Measurements from ENCODE around the gene CLIC1.

Gene CLIC1

GRCh38 chr6:31764198-31764597 is 27.9 kb upstream of the CLIC1 start:
- no peak for TF ChIP-seq CTCF (IDR thresholded peaks at IDR 0.05; ENCODE audit: control extremely low read depth, extremely low read depth, low read depth, missing control alignments)
- POLR2A ChIA-PET: no interaction called here
- no peak for DNase-seq (ENCODE audit: extremely low spot score)
- CTCF ChIA-PET: no interaction called here

GRCh38 chr6:31763619-31763940 is 27.2 kb upstream of the CLIC1 start:
- no peak for DNase-seq (ENCODE audit: extremely low spot score)
- CTCF ChIA-PET: no interaction called here
- POLR2A ChIA-PET: no interaction called here
- TF ChIP-seq CTCF (IDR thresholded peaks at IDR 0.05; ENCODE audit: control extremely low read depth, extremely low read depth, low read depth, missing control alignments): no peak

GRCh38 chr6:31762878-31763618 is 26.7 kb upstream of the CLIC1 start:
- no peak for TF ChIP-seq CTCF (IDR thresholded peaks at IDR 0.05; ENCODE audit: control extremely low read depth, extremely low read depth, low read depth, missing control alignments)
- DNase-seq (ENCODE audit: extremely low spot score): no peak
- POLR2A ChIA-PET: no interaction called here
- CTCF ChIA-PET: no interaction called here

GRCh38 chr6:31762356-31762755 is 26.0 kb upstream of the CLIC1 start, which contains the start of gene SAPCD1:
SAPCD1 (plus strand) TSS chr6:31762656; CDS start chr6:31763055, 399 bp downstream.
- DNase-seq (ENCODE audit: extremely low spot score): no peak
- ChIA-PET POLR2A (no interaction called here), CTCF (no interaction called here)
- TF ChIP-seq CTCF (IDR thresholded peaks at IDR 0.05; ENCODE audit: control extremely low read depth, extremely low read depth, low read depth, missing control alignments): no peak

- DNase-seq (ENCODE audit: extremely low spot score): no peak
- POLR2A ChIA-PET: no interaction called here
- CTCF ChIA-PET: interaction anchor here (4.3 kb wide), 1 partner anchor 9 kb away, joined by 30 read pairs; no protein-coding TSS in a partner anchor
Observed at GRCh38 chr6:31761343-31761742, 25.0 kb upstream of the CLIC1 start.

GRCh38 chr6:31760790-31761189 is 24.5 kb upstream of the CLIC1 start:
- ChIA-PET POLR2A (no interaction called here), CTCF (interaction anchor here (4.3 kb wide), 1 partner anchor 9 kb away, joined by 30 read pairs; no protein-coding TSS in a partner anchor)
- TF ChIP-seq CTCF (IDR thresholded peaks at IDR 0.05; ENCODE audit: control extremely low read depth, extremely low read depth, low read depth, missing control alignments): no peak
- DNase-seq (ENCODE audit: extremely low spot score): no peak

More at GRCh38 chr6:31761343-31761742, 25.0 kb upstream of the CLIC1 start:
- TF ChIP-seq CTCF (IDR thresholded peaks at IDR 0.05; ENCODE audit: control extremely low read depth, extremely low read depth, low read depth, missing control alignments): no peak
